Activated CD4-positive, alpha-beta T cell treated with anti-CD3 and anti-CD28 coated beads for 24 hours (primary cell): ENCODE results near the gene IL17A.

ENCODE experiments used
- DNase-seq, 2 donors: peaks; one replicate each; pipeline ENCODE4 v3.0.0-alpha.2; 2020; ENCODE audit warnings: low read depth in 2 of 2

IL17A gene

GRCh38 chr6:52216932-52217575 is 30.9 kb downstream of the IL17A start:
- DNase-seq: no peak

GRCh38 chr6:52217761-52218160 is 31.6 kb downstream of the IL17A start:
- DNase-seq: no peak

GRCh38 chr6:52221302-52221701 is 35.1 kb downstream of the IL17A start:
- DNase-seq: peak in 1 of 2 donors; percentile 17

- DNase-seq: peak; percentile 39 to 56
Measured at GRCh38 chr6:52227495-52227894, 41.3 kb downstream of the IL17A start.

- no peak for DNase-seq
Measured at GRCh38 chr6:52230685-52231084, 44.5 kb downstream of the IL17A start.

GRCh38 chr6:52231406-52232127 is 45.4 kb downstream of the IL17A start:
- no peak for DNase-seq

GRCh38 chr6:52233005-52233404 is 46.8 kb downstream of the IL17A start:
- no peak for DNase-seq

GRCh38 chr6:52233975-52234823 is 48.0 kb downstream of the IL17A start:
- DNase-seq: peak in 1 of 2 donors; percentile 14
